ENCODE measurements around the gene CNR2. TPM values are rescaled to one million over a fixed set of nuclear protein-coding genes. Genes with fewer than 3 reads are reported as not detected.

The CNR2 gene
- polyA plus RNA-seq, 3 donors = 0.03 to 0.12 (median 0.11) TPM

DNA sequence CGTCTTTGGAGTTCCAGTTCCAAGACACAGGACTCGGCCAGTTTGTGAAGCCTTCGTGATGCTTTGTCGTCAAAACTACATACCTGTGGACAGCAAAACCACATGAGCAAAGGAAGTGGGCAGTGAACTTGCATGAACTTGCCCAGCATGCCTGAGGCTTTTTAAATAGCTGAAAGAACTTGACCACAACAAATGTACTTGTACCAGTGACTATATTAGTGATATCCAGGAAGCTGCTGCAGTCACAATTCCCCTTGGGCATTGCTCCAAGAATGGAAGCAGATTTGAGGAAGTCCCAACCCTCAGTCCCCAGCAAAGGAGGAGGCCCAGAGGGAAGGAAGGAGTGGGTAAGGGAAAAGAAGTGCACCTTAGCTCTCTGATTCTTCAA lies 47.6 kb downstream of the CNR2 start:
- WGBS (ENCODE audit: insufficient coverage) = 74% methylated on average over 3 of the region's 4 CpGs
- Histone ChIP-seq H2AFZ (ENCODE audit: insufficient read depth, low read depth, low read length, poor library complexity, severe bottlenecking) (no peak overlapping the region), H3K36me3 (replicated peaks in 1 of 2; ENCODE audit: control insufficient read depth in 1 of 2, insufficient read depth in 2 of 2, low read length in 2 of 2) (peaks cover 34 to 45% of the 10 kb centered on the region in 2 donors), H3K4me3 (replicated peaks in 1 of 3; ENCODE audit: low read depth in 2 of 3, low read length in 3 of 3) (peak overlapping the region in 1 of 3 experiments; percentile 18), H3K9me3 (replicated peaks in 1 of 2; ENCODE audit: control insufficient read depth in 1 of 2, insufficient read depth in 1 of 2, low read length in 2 of 2) (no peaks in the 10 kb centered on the region), H3K27ac (ENCODE audit: low read depth in 1 of 2, low read length in 2 of 2) (peak overlapping the region in 1 of 2 donors; percentile 13), H3K27me3 (ENCODE audit: control insufficient read depth in 2 of 2, insufficient read depth in 2 of 2, low read length in 2 of 2) (no peaks in the 10 kb centered on the region), H3K4me2 (replicated peaks; ENCODE audit: extremely low read depth, low read length, poor library complexity, severe bottlenecking) (peak overlapping the region; percentile 1), H3K9ac (ENCODE audit: insufficient read depth, low read length, poor library complexity, severe bottlenecking) (no peak overlapping the region), H3K4me1 (ENCODE audit: control insufficient read depth in 1 of 2, insufficient read depth in 2 of 2, low read length in 2 of 2) (peaks cover 47 to 48% of the 10 kb centered on the region in 2 donors), H4K20me1 (ENCODE audit: insufficient read depth, low read length) (no peaks in the 10 kb centered on the region), H3K79me2 (ENCODE audit: insufficient read depth, low read length) (peaks cover 7% of the 10 kb centered on the region)
- intact Hi-C loops (cut with micrococcal nuclease) = loop anchor here (5.0 kb wide), 3 partner anchors 52 to 78 kb away; no protein-coding TSS in a partner anchor
- Mint-ChIP-seq H3K9me3 (peaks cover 0 to 9% (median 2%) of the 10 kb centered on the region in 7 donors), H3K4me3 (peak overlapping the region; percentile 20 to 21), H3K27me3 (ENCODE audit: low read depth in 3 of 3) (peaks cover 0 to 13% (median 2%) of the 10 kb centered on the region in 3 donors), H3K27ac (peak overlapping the region in 1 of 7 donors; percentile 59), H3K4me1 (peaks cover 49% of the 10 kb centered on the region), H3K36me3 (peaks cover 33 to 42% of the 10 kb centered on the region in 2 donors)
- DNase-seq = peak; percentile 29 to 70 (median 42)
- TF ChIP-seq, protein P1, sequence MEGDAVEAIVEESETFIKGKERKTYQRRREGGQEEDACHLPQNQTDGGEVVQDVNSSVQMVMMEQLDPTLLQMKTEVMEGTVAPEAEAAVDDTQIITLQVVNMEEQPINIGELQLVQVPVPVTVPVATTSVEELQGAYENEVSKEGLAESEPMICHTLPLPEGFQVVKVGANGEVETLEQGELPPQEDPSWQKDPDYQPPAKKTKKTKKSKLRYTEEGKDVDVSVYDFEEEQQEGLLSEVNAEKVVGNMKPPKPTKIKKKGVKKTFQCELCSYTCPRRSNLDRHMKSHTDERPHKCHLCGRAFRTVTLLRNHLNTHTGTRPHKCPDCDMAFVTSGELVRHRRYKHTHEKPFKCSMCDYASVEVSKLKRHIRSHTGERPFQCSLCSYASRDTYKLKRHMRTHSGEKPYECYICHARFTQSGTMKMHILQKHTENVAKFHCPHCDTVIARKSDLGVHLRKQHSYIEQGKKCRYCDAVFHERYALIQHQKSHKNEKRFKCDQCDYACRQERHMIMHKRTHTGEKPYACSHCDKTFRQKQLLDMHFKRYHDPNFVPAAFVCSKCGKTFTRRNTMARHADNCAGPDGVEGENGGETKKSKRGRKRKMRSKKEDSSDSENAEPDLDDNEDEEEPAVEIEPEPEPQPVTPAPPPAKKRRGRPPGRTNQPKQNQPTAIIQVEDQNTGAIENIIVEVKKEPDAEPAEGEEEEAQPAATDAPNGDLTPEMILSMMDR (IDR thresholded peaks at IDR 0.05) = no peak

DNA sequence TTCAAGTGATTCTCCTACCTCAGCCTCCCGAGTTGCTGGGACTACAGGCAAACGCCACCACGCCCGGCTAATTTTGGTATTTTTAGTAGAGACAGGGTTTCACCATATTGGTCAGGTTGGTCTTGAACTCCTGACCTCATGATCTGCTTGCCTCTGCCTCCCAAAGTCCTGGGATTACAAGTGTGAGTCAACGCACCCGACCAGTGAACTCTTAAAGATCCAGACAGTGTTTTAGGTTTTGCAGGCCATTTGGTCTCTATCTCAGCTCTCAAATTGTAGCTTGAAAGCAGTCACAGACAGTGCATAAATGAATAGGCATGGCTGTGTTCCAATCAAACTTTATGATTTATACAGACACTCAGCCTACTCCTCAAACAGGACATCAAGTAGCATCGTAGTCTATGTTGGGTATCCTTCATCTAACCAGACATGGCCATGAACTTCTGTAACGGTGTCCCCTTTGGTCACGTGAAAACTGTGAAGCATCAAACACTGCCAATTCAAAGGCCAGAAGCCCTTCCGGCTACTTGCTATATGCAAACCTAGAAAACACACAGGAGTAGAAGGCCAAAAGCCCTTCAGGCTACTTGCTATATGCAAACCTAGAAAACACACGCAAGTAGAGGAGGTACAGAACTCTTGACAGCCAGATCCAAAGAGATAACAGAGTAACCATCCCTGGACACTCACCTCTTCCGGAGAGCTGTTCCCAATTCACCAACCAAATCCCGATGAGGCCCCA lies 48.2 kb downstream of the CNR2 start:
- Histone ChIP-seq H3K27me3 (ENCODE audit: control insufficient read depth in 2 of 2, insufficient read depth in 2 of 2, low read length in 2 of 2) (no peaks in the 10 kb centered on the region), H3K9me3 (replicated peaks in 1 of 2; ENCODE audit: control insufficient read depth in 1 of 2, insufficient read depth in 1 of 2, low read length in 2 of 2) (no peaks in the 10 kb centered on the region), H3K4me2 (replicated peaks; ENCODE audit: extremely low read depth, low read length, poor library complexity, severe bottlenecking) (no peak overlapping the region), H3K79me2 (ENCODE audit: insufficient read depth, low read length) (peaks cover 7% of the 10 kb centered on the region), H3K9ac (ENCODE audit: insufficient read depth, low read length, poor library complexity, severe bottlenecking) (no peak overlapping the region), H4K20me1 (ENCODE audit: insufficient read depth, low read length) (no peaks in the 10 kb centered on the region), H2AFZ (ENCODE audit: insufficient read depth, low read depth, low read length, poor library complexity, severe bottlenecking) (no peak overlapping the region), H3K27ac (ENCODE audit: low read depth in 1 of 2, low read length in 2 of 2) (no peak overlapping the region), H3K4me3 (replicated peaks in 1 of 3; ENCODE audit: low read depth in 2 of 3, low read length in 3 of 3) (no peak overlapping the region), H3K4me1 (ENCODE audit: control insufficient read depth in 1 of 2, insufficient read depth in 2 of 2, low read length in 2 of 2) (peaks cover 41 to 43% of the 10 kb centered on the region in 2 donors), H3K36me3 (replicated peaks in 1 of 2; ENCODE audit: control insufficient read depth in 1 of 2, insufficient read depth in 2 of 2, low read length in 2 of 2) (peaks cover 36 to 48% of the 10 kb centered on the region in 2 donors)
- Mint-ChIP-seq H3K36me3 (peaks cover 34 to 48% of the 10 kb centered on the region in 2 donors), H3K4me1 (peaks cover 43% of the 10 kb centered on the region), H3K4me3 (no peak overlapping the region), H3K27ac (peak overlapping the region in 2 of 7 donors; percentile 59 to 64), H3K9me3 (peaks cover 0 to 9% (median 2%) of the 10 kb centered on the region in 7 donors), H3K27me3 (ENCODE audit: low read depth in 3 of 3) (peaks cover 0 to 13% (median 2%) of the 10 kb centered on the region in 3 donors)
- DNase-seq = no peak
- TF ChIP-seq, protein P1 (IDR thresholded peaks at IDR 0.05) = no peak
- WGBS (ENCODE audit: insufficient coverage) = 97% methylated on average over 12 of the region's 13 CpGs
- intact Hi-C loops (cut with micrococcal nuclease) = loop anchor here (5.0 kb wide), 3 partner anchors 52 to 78 kb away; no protein-coding TSS in a partner anchor
